ENCODE measurements around the gene TSPEAR. TPM values are rescaled to one million over a fixed set of nuclear protein-coding genes. Genes with fewer than 3 reads are reported as not detected.

TSPEAR gene
- total and polyA plus RNA-seq, 9 of the 15 experiments (the other 6 are each of a cell fraction or from before 2014, with no cell fraction given): not detected

GRCh38 chr21:44614961-44615391 is 96.4 kb downstream of the TSPEAR start:
- CTCF ChIA-PET (ENCODE audit: low intra/inter-chr PET ratio): no interaction called here
- Histone ChIP-seq H3K9me3 (replicated peaks; ENCODE audit: control insufficient read depth, insufficient read depth, low read depth, low read length) (no peaks in the 10 kb centered on the region; the same call in 1 of the 2 replicates), H3K4me3 (no peak overlapping the region), H3K79me2 (ENCODE audit: control insufficient read depth, insufficient read depth, low read length) (no peaks in the 10 kb centered on the region), H3K9ac (ENCODE audit: insufficient read depth in 1 of 2, low read depth in 2 of 2, low read length in 2 of 2) (no peak overlapping the region), H2AFZ (ENCODE audit: low read depth, low read length) (no peak overlapping the region), H3K27ac (ENCODE audit: extremely low read depth, low read depth, low read length) (no peak overlapping the region), H3K27me3 (ENCODE audit: control insufficient read depth in 2 of 2, insufficient read depth in 2 of 2, low read length in 2 of 2) (peaks cover 14 to 44% of the 10 kb centered on the region in 2 experiments; a peak in 4 of 5 replicates), H4K20me1 (replicated peaks; ENCODE audit: control insufficient read depth, insufficient read depth, low read length) (no peaks in the 10 kb centered on the region), H3K4me1 (replicated peaks in 1 of 2; ENCODE audit: control insufficient read depth in 2 of 2, insufficient read depth in 2 of 2, low read length in 2 of 2) (peaks cover 0 to 10% of the 10 kb centered on the region in 2 experiments; a peak in 2 of 5 replicates), H3K4me2 (ENCODE audit: insufficient read depth, low read length) (no peak overlapping the region), H3K36me3 (ENCODE audit: control insufficient read depth, insufficient read depth, low read length) (no peaks in the 10 kb centered on the region), H3K9me1 (ENCODE audit: control insufficient read depth, insufficient read depth, low read length) (peaks cover 3% of the 10 kb centered on the region)
- in situ Hi-C loops (cut with MboI): no loop called here
- ATAC-seq (no peak), DNase-seq (ENCODE audit: extremely low read depth in 1 of 4, low spot score in 3 of 4) (no peak), FAIRE-seq (no peak)
- BruUV-seq (replicated peaks): no TSS peak
- intact Hi-C loops (cut with micrococcal nuclease): no loop called here
- WGBS (ENCODE audit: insufficient coverage, low coverage, missing lambda C conversion rate): under 1% methylated on average over 28 of the region's 28 CpGs
- TF ChIP-seq POLR2B (IDR thresholded peaks at IDR 0.05; ENCODE audit: low read depth, partially characterized antibody) (no peak), NONO (IDR thresholded peaks at IDR 0.05; ENCODE audit: low read depth in 2 of 2, low read length in 1 of 2) (no peak)
- POLR2A ChIA-PET: interaction anchor here (0.6 to 0.8 kb wide), 2 partner anchors 11 to 232 kb away, joined by 3 read pairs; no protein-coding TSS in a partner anchor

- no peak overlapping the region for H3K27ac ChIP-seq (ENCODE audit: extremely low read depth, low read depth, low read length)
- intact Hi-C loops (cut with micrococcal nuclease): no loop called here
- BruUV-seq (replicated peaks): no TSS peak
- H3K4me3 ChIP-seq: no peak overlapping the region
- 0% methylated on average over 15 of the region's 20 CpGs for WGBS (ENCODE audit: insufficient coverage, low coverage, missing lambda C conversion rate)
- peaks cover 0 to 10% of the 10 kb centered on the region in 2 experiments; a peak in 2 of 5 replicates for H3K4me1 ChIP-seq (replicated peaks in 1 of 2; ENCODE audit: control insufficient read depth in 2 of 2, insufficient read depth in 2 of 2, low read length in 2 of 2)
- ChIA-PET CTCF (ENCODE audit: low intra/inter-chr PET ratio) (no interaction called here), POLR2A (no interaction called here)
- in situ Hi-C loops (cut with MboI): no loop called here
- H4K20me1 ChIP-seq (replicated peaks; ENCODE audit: control insufficient read depth, insufficient read depth, low read length): no peaks in the 10 kb centered on the region
- no peak overlapping the region for H2AFZ ChIP-seq (ENCODE audit: low read depth, low read length)
- no peaks in the 10 kb centered on the region; the same call in 1 of the 2 replicates for H3K9me3 ChIP-seq (replicated peaks; ENCODE audit: control insufficient read depth, insufficient read depth, low read depth, low read length)
- ATAC-seq: no peak
- DNase-seq (ENCODE audit: extremely low read depth in 1 of 4, low spot score in 3 of 4): no peak
- peaks cover 14 to 44% of the 10 kb centered on the region in 2 experiments; a peak in 4 of 5 replicates for H3K27me3 ChIP-seq (ENCODE audit: control insufficient read depth in 2 of 2, insufficient read depth in 2 of 2, low read length in 2 of 2)
- no peaks in the 10 kb centered on the region for H3K79me2 ChIP-seq (ENCODE audit: control insufficient read depth, insufficient read depth, low read length)
- no peak overlapping the region for H3K4me2 ChIP-seq (ENCODE audit: insufficient read depth, low read length)
- H3K36me3 ChIP-seq (ENCODE audit: control insufficient read depth, insufficient read depth, low read length): no peaks in the 10 kb centered on the region
- no peak for FAIRE-seq
- H3K9me1 ChIP-seq (ENCODE audit: control insufficient read depth, insufficient read depth, low read length): peaks cover 3% of the 10 kb centered on the region
- H3K9ac ChIP-seq (ENCODE audit: insufficient read depth in 1 of 2, low read depth in 2 of 2, low read length in 2 of 2): no peak overlapping the region; a peak in 1 of 4 replicates
- no peak for TF ChIP-seq FOSL1 (tag; conservative IDR thresholded peaks at IDR 0.05)
- TF ChIP-seq ZNF395 (CRISPR knock-in tag; IDR thresholded peaks at IDR 0.05): no peak
- TF ChIP-seq ZNF217 (CRISPR knock-in tag; IDR thresholded peaks at IDR 0.05): no peak
- TF ChIP-seq EHMT2 (IDR thresholded peaks at IDR 0.05): no peak
- no peak for TF ChIP-seq ZNF408 (CRISPR knock-in tag; IDR thresholded peaks at IDR 0.05; ENCODE audit: low read depth)
- no peak for TF ChIP-seq ZNF592 (IDR thresholded peaks at IDR 0.05)
- TF ChIP-seq HEY1 (CRISPR knock-in tag; IDR thresholded peaks at IDR 0.05; ENCODE audit: borderline replicate concordance): no peak
- TF ChIP-seq GTF2A2 (tag; IDR thresholded peaks at IDR 0.05): no peak
Measured at GRCh38 chr21:44614161-44614631, 97.2 kb downstream of the TSPEAR start.
